GM19035 (cell line): ENCODE data around the gene TMEM14A.
"Not testable (repeated sequence)": the region's sequence is repeated elsewhere in the genome, so short reads cannot be mapped to it uniquely, and the experiment has no call there.

ENCODE experiments used
- ATAC-seq: cut with Tn5 transposase; IDR thresholded peaks from one replicate; pipeline ENCODE4 v1.9.1; 2021; ENCODE audit not compliant: unreplicated experiment

TMEM14A gene

GRCh38 chr6:52694404-52694803 lies 23.5 kb downstream of the TMEM14A start:
- no peak for ATAC-seq

GRCh38 chr6:52696418-52696817 lies 25.5 kb downstream of the TMEM14A start:
- ATAC-seq, result no peak

GRCh38 chr6:52697903-52698302 lies 27.0 kb downstream of the TMEM14A start:
- no peak for ATAC-seq

GRCh38 chr6:52704060-52704459 lies 33.1 kb downstream of the TMEM14A start:
- no peak for ATAC-seq

- not testable (repeated sequence) for ATAC-seq
These were observed 34.0 kb downstream of the TMEM14A start for GRCh38 chr6:52704781-52705502.

GRCh38 chr6:52706001-52706400 lies 35.1 kb downstream of the TMEM14A start:
- no peak for ATAC-seq

GRCh38 chr6:52707963-52708680 lies 37.2 kb downstream of the TMEM14A start:
- no peak for ATAC-seq

- no peak for ATAC-seq
These were observed 41.2 kb downstream of the TMEM14A start for GRCh38 chr6:52712136-52712535.

GRCh38 chr6:52714761-52715160 lies 43.8 kb downstream of the TMEM14A start:
- not testable (repeated sequence) for ATAC-seq

GRCh38 chr6:52718550-52718949 lies 47.6 kb downstream of the TMEM14A start:
- ATAC-seq, result no peak

GRCh38 chr6:52720321-52720720 lies 49.4 kb downstream of the TMEM14A start:
- no peak for ATAC-seq

- no peak for ATAC-seq
These were observed 53.1 kb downstream of the TMEM14A start for GRCh38 chr6:52724042-52724405.

- ATAC-seq, result peak; percentile 100
These were observed 53.7 kb downstream of the TMEM14A start for GRCh38 chr6:52724406-52725121.

GRCh38 chr6:52725143-52725534 lies 54.2 kb downstream of the TMEM14A start:
- no peak for ATAC-seq

- no peak for ATAC-seq
These were observed 54.8 kb downstream of the TMEM14A start for GRCh38 chr6:52725535-52726192.

- ATAC-seq, result no peak
These were observed 55.3 kb downstream of the TMEM14A start for GRCh38 chr6:52726193-52726542.

GRCh38 chr6:52726741-52727535 lies 56.0 kb downstream of the TMEM14A start:
- no peak for ATAC-seq

- ATAC-seq, result no peak
These were observed 57.0 kb downstream of the TMEM14A start for GRCh38 chr6:52727908-52728307.

- no peak for ATAC-seq
These were observed 57.5 kb downstream of the TMEM14A start for GRCh38 chr6:52728394-52728793.

- no peak for ATAC-seq
These were observed 58.7 kb downstream of the TMEM14A start for GRCh38 chr6:52729576-52729975.

- ATAC-seq, result no peak
These were observed 60.8 kb downstream of the TMEM14A start for GRCh38 chr6:52731719-52732118.
